Neural cell (in vitro differentiated cells): ENCODE results near the gene SLFN11. TPM values are rescaled to one million over a fixed set of nuclear protein-coding genes. Genes with fewer than 3 reads are reported as not detected.
"Not testable (repeated sequence)": the region's sequence is repeated elsewhere in the genome, so short reads cannot be mapped to it uniquely, and the experiment has no call there.

ENCODE experiments used
- H2AFZ ChIP-seq: fragments of 200-600, 300-800 bp; sonication (generic), shearing (Covaris generic); 2 replicates; pipeline ENCODE4 v1.6.0; 2014; ENCODE audit warnings: low read depth, mild to moderate bottlenecking, antibody characterized with exemption, low read length, moderate library complexity
- H3F3A ChIP-seq: fragments of 200-600 bp; shearing (Covaris generic); 2 replicates; pipeline ENCODE4 v1.6.1; 2016; ENCODE audit warnings: mild to moderate bottlenecking, moderate library complexity, mixed read lengths, antibody characterized with exemption, low read length; ENCODE audit not compliant: insufficient read depth, poor library complexity, severe bottlenecking
- H3K27ac ChIP-seq: fragments of 200-600, 300-800 bp; sonication (generic), shearing (Covaris generic); 2 replicates; pipeline ENCODE4 v1.5.1; 2014; ENCODE audit warnings: mild to moderate bottlenecking, low read length, moderate library complexity
- H3K27me3 ChIP-seq: fragments of 300-800, 200-600 bp; sonication (generic), shearing (Covaris generic); 2 replicates; pipeline ENCODE4 v1.6.0; 2014; ENCODE audit warnings: mild to moderate bottlenecking, low read depth, low read length, moderate library complexity; ENCODE audit not compliant: insufficient read depth
- H3K36me3 ChIP-seq: fragments of 300-800, 200-600 bp; sonication (generic), shearing (Covaris generic); 2 replicates; pipeline ENCODE4 v1.5.1; 2014; ENCODE audit warnings: mild to moderate bottlenecking, antibody characterized with exemption, low read length, moderate library complexity; ENCODE audit not compliant: insufficient read depth
- H3K4me2 ChIP-seq: fragments of 300-800, 200-600 bp; sonication (generic), shearing (Covaris generic); 2 replicates; pipeline ENCODE4 v1.6.0; 2014; ENCODE audit warnings: mild to moderate bottlenecking, low read length
- H3K4me3 ChIP-seq: fragments of 300-800, 200-600 bp; sonication (generic), shearing (Covaris generic); 2 replicates; pipeline ENCODE4 v1.5.1; 2014; ENCODE audit warnings: mild to moderate bottlenecking, low read length, moderate library complexity
- H3K79me2 ChIP-seq: fragments of 200-600 bp; shearing (Covaris generic); replicated peaks from 2 replicates; pipeline ENCODE4 v1.6.0; 2014; ENCODE audit warnings: mild to moderate bottlenecking, low read length, moderate library complexity; ENCODE audit not compliant: insufficient read depth
- H3K9ac ChIP-seq: fragments of 300-800, 200-600 bp; sonication (generic), shearing (Covaris generic); 2 replicates; pipeline ENCODE4 v1.6.1; 2016; ENCODE audit warnings: mild to moderate bottlenecking, low read length, mixed read lengths
- H3K9me2 ChIP-seq: fragments of 200-600 bp; shearing (Covaris generic); 2 replicates; pipeline ENCODE4 v1.6.1; 2016; ENCODE audit warnings: mild to moderate bottlenecking, low read length, mixed read lengths; ENCODE audit not compliant: insufficient read depth
- H3K9me3 ChIP-seq: fragments of 200-600, 300-800 bp; sonication (generic), shearing (Covaris generic); 2 replicates; pipeline ENCODE4 v1.6.1; 2016; ENCODE audit warnings: mild to moderate bottlenecking, mixed run types, low read length, moderate library complexity, mixed read lengths
- H4K20me1 ChIP-seq: fragments of 200-600 bp; shearing (Covaris generic); 2 replicates; pipeline ENCODE4 v1.6.1; 2016; ENCODE audit warnings: mild to moderate bottlenecking, mixed run types; ENCODE audit not compliant: insufficient read depth
- EP300 ChIP-seq: fragments of 450-650 bp; conservative IDR thresholded peaks from 2 replicates; pipeline ENCODE4 v1.6.1; 2014; ENCODE audit warnings: antibody characterized with exemption, mild to moderate bottlenecking, moderate library complexity; ENCODE audit not compliant: poor library complexity, severe bottlenecking
- EZH2 ChIP-seq: fragments of 200-600, 300-800 bp; shearing (Covaris generic), sonication (generic); IDR thresholded peaks from 2 replicates; pipeline ENCODE4 v1.6.1; 2014; ENCODE audit warnings: antibody characterized with exemption, low read length, borderline replicate concordance, mild to moderate bottlenecking; ENCODE audit not compliant: insufficient read depth, poor library complexity, severe bottlenecking
- MXI1 ChIP-seq: fragments of 450-650 bp; conservative IDR thresholded peaks from 2 replicates; pipeline ENCODE4 v1.6.1; 2014; ENCODE audit warnings: antibody characterized with exemption, mild to moderate bottlenecking; ENCODE audit not compliant: poor library complexity, severe bottlenecking
- POLR2AphosphoS5 ChIP-seq: IDR thresholded peaks from 2 replicates; pipeline ENCODE4 v1.6.1; 2012
- RAD21 ChIP-seq: fragments of 450-650 bp; conservative IDR thresholded peaks from 2 replicates; pipeline ENCODE4 v1.6.1; 2014; ENCODE audit warnings: antibody characterized with exemption, mild to moderate bottlenecking, moderate library complexity
- SMC3 ChIP-seq: fragments of 450-650 bp; conservative IDR thresholded peaks from 2 replicates; pipeline ENCODE4 v1.6.1; 2014; ENCODE audit warnings: antibody characterized with exemption, mild to moderate bottlenecking, moderate library complexity; ENCODE audit not compliant: poor library complexity
- TAF1 ChIP-seq: IDR thresholded peaks from 2 replicates; pipeline ENCODE4 v1.6.1; 2012; ENCODE audit warnings: low read depth
- polyA plus RNA-seq: library from polyadenylated mRNA; depleted of rRNA; stranded (reverse); fragments of >200 nt; gene quantifications from 2 replicates; pipeline ENCODE4 v1.2.3, GENCODE V29; 2014
- TF ChIP-seq, protein P1 (sequence below): fragments of 450-650 bp; IDR thresholded peaks from 2 replicates; pipeline ENCODE4 v1.5.1; 2014; ENCODE audit warnings: antibody characterized with exemption, mild to moderate bottlenecking, moderate library complexity; ENCODE audit not compliant: poor library complexity, severe bottlenecking
- TF ChIP-seq, protein P2 (sequence below): IDR thresholded peaks from 2 replicates; pipeline ENCODE4 v1.6.1; 2012; ENCODE audit warnings: borderline replicate concordance

SLFN11 gene
- polyA plus RNA-seq, 1 donor from 2014 or later = not detected

GRCh38 chr17:35338230-35338629, 35.2 kb downstream of the SLFN11 start:
- Histone ChIP-seq H3K4me3 (no peak overlapping the region), H3K9me2 (no peaks in the 10 kb centered on the region), H3K27me3 (peaks cover 8% of the 10 kb centered on the region), H3F3A (no peaks in the 10 kb centered on the region), H4K20me1 (no peaks in the 10 kb centered on the region), H3K36me3 (no peaks in the 10 kb centered on the region), H2AFZ (no peak overlapping the region), H3K9ac (no peak overlapping the region), H3K79me2 (no peaks in the 10 kb centered on the region), H3K4me2 (no peak overlapping the region), H3K9me3 (peaks cover 4% of the 10 kb centered on the region), H3K27ac (no peak overlapping the region)
- no peak for TF ChIP-seq SMC3
- no peak for TF ChIP-seq EZH2
- TF ChIP-seq MXI1 = no peak
- TF ChIP-seq, protein P1, sequence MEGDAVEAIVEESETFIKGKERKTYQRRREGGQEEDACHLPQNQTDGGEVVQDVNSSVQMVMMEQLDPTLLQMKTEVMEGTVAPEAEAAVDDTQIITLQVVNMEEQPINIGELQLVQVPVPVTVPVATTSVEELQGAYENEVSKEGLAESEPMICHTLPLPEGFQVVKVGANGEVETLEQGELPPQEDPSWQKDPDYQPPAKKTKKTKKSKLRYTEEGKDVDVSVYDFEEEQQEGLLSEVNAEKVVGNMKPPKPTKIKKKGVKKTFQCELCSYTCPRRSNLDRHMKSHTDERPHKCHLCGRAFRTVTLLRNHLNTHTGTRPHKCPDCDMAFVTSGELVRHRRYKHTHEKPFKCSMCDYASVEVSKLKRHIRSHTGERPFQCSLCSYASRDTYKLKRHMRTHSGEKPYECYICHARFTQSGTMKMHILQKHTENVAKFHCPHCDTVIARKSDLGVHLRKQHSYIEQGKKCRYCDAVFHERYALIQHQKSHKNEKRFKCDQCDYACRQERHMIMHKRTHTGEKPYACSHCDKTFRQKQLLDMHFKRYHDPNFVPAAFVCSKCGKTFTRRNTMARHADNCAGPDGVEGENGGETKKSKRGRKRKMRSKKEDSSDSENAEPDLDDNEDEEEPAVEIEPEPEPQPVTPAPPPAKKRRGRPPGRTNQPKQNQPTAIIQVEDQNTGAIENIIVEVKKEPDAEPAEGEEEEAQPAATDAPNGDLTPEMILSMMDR = no peak
- no peak for TF ChIP-seq TAF1
- no peak for TF ChIP-seq RAD21
- TF ChIP-seq, protein P2, sequence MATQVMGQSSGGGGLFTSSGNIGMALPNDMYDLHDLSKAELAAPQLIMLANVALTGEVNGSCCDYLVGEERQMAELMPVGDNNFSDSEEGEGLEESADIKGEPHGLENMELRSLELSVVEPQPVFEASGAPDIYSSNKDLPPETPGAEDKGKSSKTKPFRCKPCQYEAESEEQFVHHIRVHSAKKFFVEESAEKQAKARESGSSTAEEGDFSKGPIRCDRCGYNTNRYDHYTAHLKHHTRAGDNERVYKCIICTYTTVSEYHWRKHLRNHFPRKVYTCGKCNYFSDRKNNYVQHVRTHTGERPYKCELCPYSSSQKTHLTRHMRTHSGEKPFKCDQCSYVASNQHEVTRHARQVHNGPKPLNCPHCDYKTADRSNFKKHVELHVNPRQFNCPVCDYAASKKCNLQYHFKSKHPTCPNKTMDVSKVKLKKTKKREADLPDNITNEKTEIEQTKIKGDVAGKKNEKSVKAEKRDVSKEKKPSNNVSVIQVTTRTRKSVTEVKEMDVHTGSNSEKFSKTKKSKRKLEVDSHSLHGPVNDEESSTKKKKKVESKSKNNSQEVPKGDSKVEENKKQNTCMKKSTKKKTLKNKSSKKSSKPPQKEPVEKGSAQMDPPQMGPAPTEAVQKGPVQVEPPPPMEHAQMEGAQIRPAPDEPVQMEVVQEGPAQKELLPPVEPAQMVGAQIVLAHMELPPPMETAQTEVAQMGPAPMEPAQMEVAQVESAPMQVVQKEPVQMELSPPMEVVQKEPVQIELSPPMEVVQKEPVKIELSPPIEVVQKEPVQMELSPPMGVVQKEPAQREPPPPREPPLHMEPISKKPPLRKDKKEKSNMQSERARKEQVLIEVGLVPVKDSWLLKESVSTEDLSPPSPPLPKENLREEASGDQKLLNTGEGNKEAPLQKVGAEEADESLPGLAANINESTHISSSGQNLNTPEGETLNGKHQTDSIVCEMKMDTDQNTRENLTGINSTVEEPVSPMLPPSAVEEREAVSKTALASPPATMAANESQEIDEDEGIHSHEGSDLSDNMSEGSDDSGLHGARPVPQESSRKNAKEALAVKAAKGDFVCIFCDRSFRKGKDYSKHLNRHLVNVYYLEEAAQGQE = no peak
- no peak for TF ChIP-seq POLR2AphosphoS5
- no peak for TF ChIP-seq EP300

- H3K9me2 ChIP-seq = no peaks in the 10 kb centered on the region
- H3F3A ChIP-seq = no peaks in the 10 kb centered on the region
- H3K27me3 ChIP-seq = no peaks in the 10 kb centered on the region
- no peaks in the 10 kb centered on the region for H3K36me3 ChIP-seq
- H3K9me3 ChIP-seq = peaks cover 4% of the 10 kb centered on the region
- TF ChIP-seq POLR2AphosphoS5 (no peak), MXI1 (no peak), TAF1 (no peak), EZH2 (no peak), SMC3 (no peak), EP300 (no peak), RAD21 (no peak)
- TF ChIP-seq, protein P2 = no peak
- TF ChIP-seq, protein P1 = no peak
- H3K4me3 ChIP-seq = no peak overlapping the region
- H2AFZ ChIP-seq = no peak overlapping the region
- H3K4me2 ChIP-seq = no peak overlapping the region
- no peaks in the 10 kb centered on the region for H4K20me1 ChIP-seq
- H3K9ac ChIP-seq = no peak overlapping the region
- no peaks in the 10 kb centered on the region for H3K79me2 ChIP-seq
- no peak overlapping the region for H3K27ac ChIP-seq
These were observed 36.1 kb downstream of the SLFN11 start for GRCh38 chr17:35337364-35337763.

DNA sequence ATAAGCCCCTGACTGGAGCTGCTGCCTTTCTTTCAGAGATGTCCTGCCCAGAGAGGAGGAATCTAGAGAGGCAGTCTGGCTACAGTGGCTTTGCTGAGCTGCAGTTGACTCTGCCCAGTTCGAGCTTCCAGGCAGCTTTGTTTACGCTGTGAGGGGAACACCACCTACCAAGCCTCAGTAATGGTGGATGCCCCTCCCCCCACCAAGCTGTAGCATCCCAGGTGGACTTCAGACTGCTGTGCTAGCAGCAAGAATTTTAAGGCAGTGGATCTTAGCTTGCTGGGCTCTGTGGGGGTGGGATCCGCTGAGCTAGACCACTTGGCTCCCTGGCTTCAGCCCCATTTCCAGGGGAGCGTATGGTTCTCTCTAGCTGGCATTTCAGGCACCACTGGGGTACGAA, 39.8 kb downstream of the SLFN11 start:
- H3K79me2 ChIP-seq, H3K4me3 ChIP-seq, H3F3A ChIP-seq, H3K9me3 ChIP-seq, H3K4me2 ChIP-seq, H3K9me2 ChIP-seq, H3K9ac ChIP-seq, H3K36me3 ChIP-seq, H2AFZ ChIP-seq, H3K27me3 ChIP-seq, H3K27ac ChIP-seq, H4K20me1 ChIP-seq: not testable (repeated sequence)
